Small intestine (tissue), 7 donors: Measurements from ENCODE around the gene ZBTB2. TPM values are rescaled to one million over a fixed set of nuclear protein-coding genes. Genes with fewer than 3 reads are reported as not detected.

ENCODE experiments used
- DNase-seq, 2 donors: peaks; one replicate each; pipeline versions ENCODE4 v3.0.0 to v3.0.0-alpha.2; 2013
- FAIRE-seq: peaks from 2 replicates; lab custom pipeline; 2012; peaks lifted over from hg19 to GRCh38; lab: Jason Lieb, UNC
- H3K27ac ChIP-seq, 3 donors: one replicate each; pipeline ENCODE4 v1.5.1; 2013; ENCODE audit warnings: low read length in 2 of 3, mild to moderate bottlenecking in 2 of 3, control low read depth in 1 of 3, inconsistent platforms in 1 of 3, low read depth in 1 of 3, moderate library complexity in 1 of 3
- H3K27me3 ChIP-seq, 3 donors: one replicate each; pipeline ENCODE4 v1.6.1; 2013; ENCODE audit warnings: low read length in 3 of 3, inconsistent platforms in 1 of 3; ENCODE audit not compliant: control insufficient read depth in 3 of 3, insufficient read depth in 3 of 3
- H3K36me3 ChIP-seq, 3 donors: one replicate each; pipeline ENCODE4 v1.6.1; 2013; ENCODE audit warnings: low read length in 3 of 3, inconsistent platforms in 1 of 3, low read depth in 1 of 3, mild to moderate bottlenecking in 1 of 3, moderate library complexity in 1 of 3; ENCODE audit not compliant: control insufficient read depth in 3 of 3, insufficient read depth in 2 of 3
- H3K4me1 ChIP-seq, 3 donors: one replicate each; pipeline ENCODE4 v1.6.1; 2013; ENCODE audit warnings: low read length in 2 of 3, inconsistent platforms in 1 of 3, low read depth in 1 of 3, mild to moderate bottlenecking in 1 of 3, moderate library complexity in 1 of 3; ENCODE audit not compliant: control insufficient read depth in 3 of 3, insufficient read depth in 2 of 3
- H3K4me3 ChIP-seq, 3 donors: one replicate each; pipeline ENCODE4 v1.5.1; 2013; ENCODE audit warnings: low read length in 3 of 3, control low read depth in 1 of 3, inconsistent platforms in 1 of 3, low read depth in 1 of 3, mild to moderate bottlenecking in 1 of 3, moderate library complexity in 1 of 3
- H3K9me3 ChIP-seq, 2 donors: one replicate each; pipeline ENCODE4 v1.6.1; 2013; ENCODE audit warnings: low read depth in 1 of 2, low read length in 1 of 2; ENCODE audit not compliant: control insufficient read depth in 2 of 2, insufficient read depth in 1 of 2
- WGBS, 3 donors: extraction: QIAGEN DNeasy Blood & Tissue Kit; methylation state at CpG; one replicate each; pipeline ENCODE4 v1.1.7; 2013; 5-methylcytosine and 5-hydroxymethylcytosine counted together
- polyA plus RNA-seq, 4 donors: library from polyadenylated mRNA; stranded (reverse) in 3 of 4; unstranded in 1 of 4; fragments of 200-250 nt in 3 of 4; fragments of 120-200 nt in 1 of 4; gene quantifications; one replicate each; pipeline versions ENCODE4 v1.2.1 to v1.2.3, GENCODE V29; 2013
- donor health status: healthy with polysubstance abuse.
- donor health status: control.
- donor health status: control.
- donor health status: Bipolar disorder and iron deficiency.
- donor health status: healthy.

Gene ZBTB2
- polyA plus RNA-seq, 4 donors, result 7.1 to 14.7 (median 8.4) TPM

- 87 to 95% (median 88%) methylated on average over 4 of the region's 4 CpGs for WGBS, 3 donors
- FAIRE-seq (no peak), DNase-seq (no peak)
- Histone ChIP-seq H3K27me3 (no peaks in the 10 kb centered on the region), H3K4me3 (no peak overlapping the region), H3K36me3 (peaks cover 5 to 34% (median 17%) of the 10 kb centered on the region in 3 donors), H3K4me1 (peaks cover 0 to 11% (median 0%) of the 10 kb centered on the region in 3 donors), H3K9me3 (no peaks in the 10 kb centered on the region), H3K27ac (no peak overlapping the region)
These were observed 41.3 kb upstream of the ZBTB2 start for GRCh38 chr6:151432651-151433050.

DNA sequence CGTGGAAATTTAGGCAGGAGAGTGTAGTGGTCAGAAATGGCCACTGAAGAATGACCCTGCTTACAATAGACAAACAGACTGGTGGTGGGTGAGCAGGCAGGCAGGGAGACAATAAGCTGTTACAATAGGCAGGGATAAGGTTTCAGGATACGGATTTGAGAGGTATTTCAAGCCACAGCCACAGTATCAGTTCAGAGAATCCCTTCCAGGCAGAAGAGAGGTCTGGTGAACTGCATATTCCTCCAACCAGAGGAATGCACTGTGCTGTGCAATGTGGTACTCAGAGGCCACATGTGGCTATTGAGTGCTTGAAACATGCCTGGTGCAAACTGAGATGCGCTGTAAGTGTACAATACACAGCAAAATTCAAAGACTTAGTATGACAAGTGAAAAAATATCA, 40.0 kb upstream of the ZBTB2 start:
- no peak for FAIRE-seq
- 91 to 97% (median 96%) methylated on average over 3 of the region's 3 CpGs for WGBS, 3 donors
- Histone ChIP-seq H3K36me3 (peaks cover 5 to 36% (median 17%) of the 10 kb centered on the region in 3 donors), H3K27me3 (no peaks in the 10 kb centered on the region), H3K4me3 (no peak overlapping the region), H3K4me1 (peaks cover 0 to 2% (median 0%) of the 10 kb centered on the region in 3 donors), H3K9me3 (no peaks in the 10 kb centered on the region), H3K27ac (no peak overlapping the region)
- no peak for DNase-seq

- WGBS, 3 donors, result 88 to 94% (median 92%) methylated on average over 3 of the region's 3 CpGs
These were observed 39.5 kb upstream of the ZBTB2 start for GRCh38 chr6:151430886-151431285.

GRCh38 chr6:151428093-151428735, 36.9 kb upstream of the ZBTB2 start:
- H3K36me3 ChIP-seq, result peaks cover 8 to 44% (median 28%) of the 10 kb centered on the region in 3 donors
- H3K27ac ChIP-seq, result no peak overlapping the region

More at GRCh38 chr6:151430886-151431285, 39.5 kb upstream of the ZBTB2 start:
- no peak for DNase-seq
- peaks cover 5 to 38% (median 17%) of the 10 kb centered on the region in 3 donors for H3K36me3 ChIP-seq
- FAIRE-seq, result no peak
- no peak overlapping the region for H3K4me3 ChIP-seq
- H3K27ac ChIP-seq, result no peak overlapping the region
- H3K4me1 ChIP-seq, result no peaks in the 10 kb centered on the region
- no peaks in the 10 kb centered on the region for H3K9me3 ChIP-seq
- no peaks in the 10 kb centered on the region for H3K27me3 ChIP-seq

GRCh38 chr6:151425561-151425960, 34.2 kb upstream of the ZBTB2 start:
- DNase-seq, result peak in 1 of 2 donors; percentile 71
- no peak for FAIRE-seq
- H3K4me1 ChIP-seq, result no peaks in the 10 kb centered on the region
- peaks cover 12 to 38% (median 18%) of the 10 kb centered on the region in 3 donors for H3K36me3 ChIP-seq
- no peaks in the 10 kb centered on the region for H3K9me3 ChIP-seq
- peak overlapping the region in 1 of 3 donors; percentile 6 for H3K27ac ChIP-seq
- no peak overlapping the region for H3K4me3 ChIP-seq
- H3K27me3 ChIP-seq, result no peaks in the 10 kb centered on the region
- 81 to 93% (median 82%) methylated on average over 4 of the region's 4 CpGs for WGBS, 3 donors

More at GRCh38 chr6:151428093-151428735, 36.9 kb upstream of the ZBTB2 start:
- DNase-seq (no peak), FAIRE-seq (no peak)
- Histone ChIP-seq H3K4me3 (no peak overlapping the region), H3K4me1 (no peaks in the 10 kb centered on the region), H3K27me3 (no peaks in the 10 kb centered on the region), H3K9me3 (no peaks in the 10 kb centered on the region)
- WGBS, 3 donors, result 94 to 95% (median 94%) methylated on average over 4 of the region's 4 CpGs

DNA sequence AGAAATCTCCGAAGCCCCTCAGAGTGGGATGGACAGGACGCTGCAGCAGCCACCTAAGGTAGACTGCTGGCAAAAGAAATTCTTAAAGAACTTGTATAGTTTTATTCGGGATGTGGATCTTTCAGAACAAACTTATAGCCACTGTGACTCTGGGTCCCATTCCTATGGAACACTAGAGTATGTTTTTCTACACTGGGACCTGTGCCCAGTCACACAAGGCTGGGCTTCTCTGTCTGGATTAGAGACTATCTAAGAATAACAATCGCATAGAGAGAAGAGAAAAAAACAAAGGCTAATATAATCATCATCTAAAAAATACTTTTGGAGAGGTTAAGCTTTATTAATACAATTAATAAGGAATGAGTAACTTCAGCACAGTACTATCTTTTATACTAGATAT, 31.6 kb upstream of the ZBTB2 start:
- DNase-seq (no peak), FAIRE-seq (no peak)
- H3K27ac ChIP-seq, result no peak overlapping the region
- no peaks in the 10 kb centered on the region for H3K4me1 ChIP-seq
- no peaks in the 10 kb centered on the region for H3K9me3 ChIP-seq
- peaks cover 9 to 43% (median 10%) of the 10 kb centered on the region in 3 donors for H3K36me3 ChIP-seq
- 83 to 95% (median 89%) methylated on average over 4 of the region's 4 CpGs for WGBS, 3 donors
- no peak overlapping the region for H3K4me3 ChIP-seq
- no peaks in the 10 kb centered on the region for H3K27me3 ChIP-seq

- no peak overlapping the region for H3K27ac ChIP-seq
- 89 to 95% (median 93%) methylated on average over 1 of the region's 1 CpG for WGBS, 3 donors
- no peaks in the 10 kb centered on the region for H3K4me1 ChIP-seq
- no peaks in the 10 kb centered on the region for H3K27me3 ChIP-seq
- H3K36me3 ChIP-seq, result peaks cover 0 to 50% (median 4%) of the 10 kb centered on the region in 3 donors
- no peak overlapping the region for H3K4me3 ChIP-seq
- DNase-seq, result no peak
- H3K9me3 ChIP-seq, result peaks cover 0 to 1% of the 10 kb centered on the region in 2 donors
- no peak for FAIRE-seq
These were observed 26.1 kb upstream of the ZBTB2 start for GRCh38 chr6:151417477-151417876.

GRCh38 chr6:151414641-151415260, 23.4 kb upstream of the ZBTB2 start:
- Histone ChIP-seq H3K36me3 (peaks cover 0 to 67% (median 6%) of the 10 kb centered on the region in 3 donors), H3K4me1 (no peaks in the 10 kb centered on the region), H3K4me3 (no peak overlapping the region), H3K27ac (no peak overlapping the region), H3K27me3 (no peaks in the 10 kb centered on the region), H3K9me3 (peaks cover 0 to 2% of the 10 kb centered on the region in 2 donors)
- DNase-seq (no peak), FAIRE-seq (no peak)
- WGBS, 3 donors, result 97 to 99% (median 98%) methylated on average over 3 of the region's 3 CpGs
